ENCODE measurements around the gene PRR36. TPM values are rescaled to one million over a fixed set of nuclear protein-coding genes. Genes with fewer than 3 reads are reported as not detected.

The PRR36 gene
- polyA plus RNA-seq, 3 donors from 2014 or later = not detected

DNA sequence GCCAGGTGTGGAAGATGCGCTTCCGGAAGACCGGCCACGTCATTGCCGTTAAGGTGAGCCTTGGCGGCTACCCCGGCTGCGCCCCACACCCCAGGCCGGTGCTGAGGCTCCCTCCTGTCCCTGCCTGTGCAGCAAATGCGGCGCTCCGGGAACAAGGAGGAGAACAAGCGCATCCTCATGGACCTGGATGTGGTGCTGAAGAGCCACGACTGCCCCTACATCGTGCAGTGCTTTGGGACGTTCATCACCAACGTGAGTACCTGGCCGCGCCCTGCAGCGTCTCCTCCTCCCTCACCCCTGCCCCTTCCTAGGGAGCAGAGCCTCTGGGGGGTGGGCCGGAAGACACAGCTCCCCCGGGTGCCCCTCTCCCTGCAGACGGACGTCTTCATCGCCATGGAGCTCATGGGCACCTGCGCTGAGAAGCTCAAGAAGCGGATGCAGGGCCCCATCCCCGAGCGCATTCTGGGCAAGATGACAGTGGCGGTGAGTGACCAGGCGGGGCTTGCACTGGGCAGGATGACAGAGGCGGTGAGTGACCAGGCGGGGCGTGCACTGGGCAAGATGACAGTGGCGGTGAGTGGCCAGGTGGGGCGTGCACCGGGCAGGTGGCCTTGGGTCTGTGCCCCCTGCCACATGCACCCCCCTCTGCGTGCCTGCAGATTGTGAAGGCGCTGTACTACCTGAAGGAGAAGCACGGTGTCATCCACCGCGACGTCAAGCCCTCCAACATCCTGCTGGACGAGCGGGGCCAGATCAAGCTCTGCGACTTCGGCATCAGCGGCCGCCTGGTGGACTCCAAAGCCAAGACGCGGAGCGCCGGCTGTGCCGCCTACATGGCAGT, 36.4 kb upstream of the PRR36 start:
- peaks cover 0 to 3% (median 0%) of the 10 kb centered on the region in 6 donors for H3K9me3 Mint-ChIP-seq

DNA sequence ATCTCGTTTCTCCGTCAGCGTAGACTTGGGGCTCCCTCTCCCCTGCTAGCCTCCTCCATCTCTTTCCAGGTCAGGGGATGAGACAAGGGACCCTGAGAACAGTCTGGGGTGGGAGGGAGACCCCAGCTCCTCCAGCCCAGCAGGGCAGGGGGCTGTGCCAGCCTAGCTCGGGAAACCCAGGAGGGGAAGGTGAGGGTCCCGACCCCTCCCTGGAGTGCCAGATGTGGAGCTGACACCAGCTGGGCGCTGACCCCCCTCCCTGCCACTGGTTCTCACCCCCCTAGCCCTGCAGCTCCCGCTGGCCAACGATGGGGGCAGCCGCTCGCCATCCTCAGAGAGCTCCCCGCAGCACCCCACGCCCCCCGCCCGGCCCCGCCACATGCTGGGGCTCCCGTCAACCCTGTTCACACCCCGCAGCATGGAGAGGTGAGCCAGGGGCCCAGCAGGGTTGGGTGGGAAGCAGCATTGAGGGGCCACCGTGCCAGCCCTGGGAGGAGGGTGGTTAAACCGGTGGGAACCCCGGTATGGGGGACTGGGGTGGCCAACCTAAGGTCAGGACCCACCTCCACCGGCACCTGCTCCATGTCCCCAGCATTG, 35.4 kb upstream of the PRR36 start:
- Mint-ChIP-seq H3K27ac (no peak overlapping the region), H3K4me3 (no peak overlapping the region), H3K9me3 (peaks cover 0 to 3% (median 0%) of the 10 kb centered on the region in 6 donors), H3K27me3 (ENCODE audit: low read depth in 3 of 3) (peaks cover 11 to 27% (median 15%) of the 10 kb centered on the region in 3 donors), H3K4me1 (peaks cover 16% of the 10 kb centered on the region in 2 donors), H3K36me3 (peaks cover 0 to 11% (median 10%) of the 10 kb centered on the region in 3 donors)
- DNase-seq = no peak

More for the DNA sequence above, 36.4 kb upstream of the PRR36 start:
- Mint-ChIP-seq H3K27ac (peak overlapping the region in 1 of 6 donors; percentile 35), H3K36me3 (peaks cover 0 to 11% (median 10%) of the 10 kb centered on the region in 3 donors), H3K27me3 (ENCODE audit: low read depth in 3 of 3) (peaks cover 11 to 29% (median 18%) of the 10 kb centered on the region in 3 donors), H3K4me1 (peaks cover 8 to 11% of the 10 kb centered on the region in 2 donors), H3K4me3 (no peak overlapping the region)
- DNase-seq = no peak

DNA sequence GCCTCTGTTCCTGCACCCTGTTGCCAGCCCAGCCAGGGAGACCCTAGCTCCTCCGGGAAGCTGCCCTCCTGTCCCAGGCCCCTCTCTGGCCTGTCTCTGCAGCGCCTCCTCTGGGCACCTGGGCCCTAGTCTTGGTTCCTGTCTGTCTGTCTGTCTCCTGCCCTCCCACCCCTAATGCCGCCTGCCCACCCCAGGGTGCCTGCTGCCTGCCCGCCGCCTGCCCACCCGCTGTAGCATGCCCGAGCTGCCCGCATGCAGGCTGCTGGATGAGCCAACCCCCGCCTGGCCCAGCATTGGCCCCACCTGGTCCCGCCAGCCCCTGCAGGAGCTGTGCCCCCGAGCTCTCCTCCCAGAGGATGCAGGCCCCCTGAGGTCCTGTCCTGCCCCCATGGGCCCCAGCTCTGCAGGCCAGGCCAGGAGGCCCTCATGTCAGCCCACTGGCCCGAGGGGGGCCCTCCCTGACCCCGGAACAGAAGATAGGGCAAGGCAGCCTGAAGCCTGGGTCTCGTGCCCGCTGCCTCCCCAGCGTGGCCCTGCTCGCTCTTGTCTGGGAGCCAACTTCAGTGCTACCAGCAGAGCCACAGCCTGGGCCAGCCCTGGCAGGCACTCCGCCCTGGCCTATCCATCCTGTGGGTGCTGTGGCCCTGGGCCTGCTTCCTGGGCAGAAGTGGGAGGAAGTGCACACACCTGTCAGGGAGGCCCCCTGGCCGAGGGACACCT, 34.7 kb upstream of the PRR36 start:
- H3K4me1 Mint-ChIP-seq = peaks cover 18 to 20% of the 10 kb centered on the region in 2 donors
- H3K27ac Mint-ChIP-seq = no peak overlapping the region
- H3K36me3 Mint-ChIP-seq = peaks cover 0 to 11% (median 10%) of the 10 kb centered on the region in 3 donors
- H3K27me3 Mint-ChIP-seq (ENCODE audit: low read depth in 3 of 3) = peaks cover 16 to 28% (median 18%) of the 10 kb centered on the region in 3 donors
- DNase-seq = peak in 1 of 3 donors; percentile 1
- H3K4me3 Mint-ChIP-seq = no peak overlapping the region
- peaks cover 0 to 3% (median 0%) of the 10 kb centered on the region in 6 donors for H3K9me3 Mint-ChIP-seq

DNA sequence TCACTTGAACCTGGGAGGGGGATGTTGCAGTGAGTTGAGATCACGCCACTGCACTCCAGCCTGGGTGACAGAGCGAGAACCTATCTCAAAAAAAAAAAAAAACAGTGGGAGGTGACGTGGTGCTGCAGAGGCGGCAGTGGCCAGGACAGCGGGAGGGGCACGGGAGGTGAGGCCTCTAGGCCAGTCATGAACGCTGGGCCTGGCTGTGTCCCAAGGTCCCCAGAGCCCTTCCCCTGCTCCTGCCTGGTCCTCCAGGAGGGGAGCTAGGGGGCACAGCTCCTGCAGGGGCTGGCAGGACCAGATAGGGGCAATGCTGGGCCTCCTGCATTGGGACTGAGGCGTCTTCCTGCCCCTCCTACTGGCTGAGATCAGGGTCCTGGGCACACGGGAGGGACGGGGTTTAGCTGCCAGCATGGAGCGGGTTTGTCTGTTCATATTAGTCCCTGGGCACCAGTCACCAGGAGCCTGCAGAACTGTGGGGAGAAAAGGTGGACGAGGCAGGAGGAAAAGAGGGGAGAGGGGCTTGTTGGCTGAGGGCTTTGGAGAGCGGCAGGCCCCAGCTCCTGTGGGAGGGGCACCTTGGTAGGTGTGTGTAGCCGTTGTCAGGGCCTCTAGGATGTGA, 34.0 kb upstream of the PRR36 start:
- Mint-ChIP-seq H3K9me3 (peaks cover 0 to 3% (median 0%) of the 10 kb centered on the region in 6 donors), H3K4me1 (peaks cover 23 to 24% of the 10 kb centered on the region in 2 donors), H3K27ac (peak overlapping the region in 2 of 6 donors; percentile 28 to 49), H3K4me3 (no peak overlapping the region), H3K36me3 (peaks cover 0 to 11% (median 10%) of the 10 kb centered on the region in 3 donors), H3K27me3 (ENCODE audit: low read depth in 3 of 3) (peaks cover 23 to 35% (median 25%) of the 10 kb centered on the region in 3 donors)
- DNase-seq = peak in 1 of 3 donors; percentile 0

DNA sequence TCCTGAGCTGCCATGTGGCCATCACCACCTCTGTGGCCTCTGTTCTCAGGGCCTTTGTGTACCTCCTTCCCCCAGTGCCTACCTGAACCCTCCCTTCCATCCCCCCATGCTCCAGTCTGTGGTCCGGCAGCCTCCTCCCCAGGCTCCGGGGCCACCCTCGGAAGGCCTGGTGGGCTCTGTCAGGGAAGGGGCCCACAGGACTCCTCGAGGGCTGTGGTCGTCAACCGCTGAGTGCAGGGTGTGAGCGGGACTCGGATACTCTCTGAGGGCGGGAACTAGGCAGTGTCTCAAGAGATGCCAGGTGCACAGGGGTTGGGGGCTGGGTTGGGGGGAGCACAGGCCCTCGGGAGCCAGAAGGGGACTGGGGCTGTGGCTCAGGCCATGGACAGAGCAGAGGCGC, 33.4 kb upstream of the PRR36 start:
- H3K4me1 Mint-ChIP-seq = peaks cover 29 to 30% of the 10 kb centered on the region in 2 donors
- peaks cover 26 to 35% (median 30%) of the 10 kb centered on the region in 3 donors for H3K27me3 Mint-ChIP-seq (ENCODE audit: low read depth in 3 of 3)
- H3K27ac Mint-ChIP-seq = peak overlapping the region in 2 of 6 donors; percentile 30 to 60
- H3K9me3 Mint-ChIP-seq = peaks cover 0 to 3% (median 0%) of the 10 kb centered on the region in 6 donors
- DNase-seq = no peak
- peaks cover 0 to 6% (median 6%) of the 10 kb centered on the region in 3 donors for H3K36me3 Mint-ChIP-seq
- no peak overlapping the region for H3K4me3 Mint-ChIP-seq

DNA sequence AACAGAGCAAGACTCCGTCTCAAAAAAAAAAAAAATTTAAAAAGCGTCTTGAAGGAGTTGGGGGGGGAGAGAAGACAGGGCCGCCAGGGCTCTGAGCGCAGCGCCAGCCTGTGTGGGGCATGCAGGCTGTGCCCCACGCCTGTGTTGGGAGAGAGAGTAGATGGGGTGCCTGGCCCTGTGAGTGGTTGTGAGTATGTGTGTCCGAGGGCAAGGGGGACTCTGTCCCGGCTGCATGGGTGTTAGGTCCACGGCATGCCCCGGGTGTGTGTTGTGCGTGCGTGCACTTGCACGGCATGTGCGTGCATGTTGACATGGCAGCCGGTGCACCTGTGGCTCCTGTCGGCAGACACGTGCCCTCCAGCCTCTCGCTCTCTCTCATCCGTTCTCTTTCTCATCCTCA, 32.9 kb upstream of the PRR36 start:
- Mint-ChIP-seq H3K4me1 (peaks cover 31 to 32% of the 10 kb centered on the region in 2 donors), H3K27ac (peak overlapping the region in 4 of 6 donors; percentile 8 to 77 (median 45)), H3K27me3 (ENCODE audit: low read depth in 3 of 3) (peaks cover 28 to 35% (median 31%) of the 10 kb centered on the region in 3 donors), H3K36me3 (peaks cover 0 to 6% (median 6%) of the 10 kb centered on the region in 3 donors), H3K4me3 (no peak overlapping the region), H3K9me3 (peaks cover 0 to 3% (median 0%) of the 10 kb centered on the region in 6 donors)
- DNase-seq = no peak

DNA sequence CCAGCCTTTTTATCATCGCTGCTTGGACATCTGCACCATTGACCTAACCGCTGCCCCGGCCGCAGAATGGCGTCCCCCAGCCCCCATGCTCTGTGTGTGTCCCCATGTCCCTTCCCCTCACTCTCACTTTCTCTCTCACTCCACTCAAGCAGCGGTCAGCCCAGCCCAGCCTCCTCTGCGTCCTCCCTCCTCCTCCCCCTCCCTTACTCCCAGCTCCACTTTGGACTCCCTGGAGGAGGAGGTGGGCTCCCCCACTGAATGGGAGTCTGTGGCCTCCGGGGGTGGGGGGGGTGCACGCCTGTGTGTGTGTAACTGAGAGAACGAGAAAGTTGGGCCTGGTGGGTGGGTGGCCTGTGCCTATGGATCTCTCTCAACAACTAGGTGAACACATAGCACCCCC, 31.7 kb upstream of the PRR36 start:
- H3K4me3 Mint-ChIP-seq = peak overlapping the region; percentile 67 to 82 (median 75)
- H3K27ac Mint-ChIP-seq = peak overlapping the region in 5 of 6 donors; percentile 95 to 99 (median 98)
- H3K36me3 Mint-ChIP-seq = peaks cover 0 to 3% (median 0%) of the 10 kb centered on the region in 3 donors
- peaks cover 31 to 35% of the 10 kb centered on the region in 2 donors for H3K4me1 Mint-ChIP-seq
- H3K27me3 Mint-ChIP-seq (ENCODE audit: low read depth in 3 of 3) = peaks cover 26 to 34% (median 31%) of the 10 kb centered on the region in 3 donors
- no peak for DNase-seq
- peaks cover 0 to 2% (median 0%) of the 10 kb centered on the region in 6 donors for H3K9me3 Mint-ChIP-seq

DNA sequence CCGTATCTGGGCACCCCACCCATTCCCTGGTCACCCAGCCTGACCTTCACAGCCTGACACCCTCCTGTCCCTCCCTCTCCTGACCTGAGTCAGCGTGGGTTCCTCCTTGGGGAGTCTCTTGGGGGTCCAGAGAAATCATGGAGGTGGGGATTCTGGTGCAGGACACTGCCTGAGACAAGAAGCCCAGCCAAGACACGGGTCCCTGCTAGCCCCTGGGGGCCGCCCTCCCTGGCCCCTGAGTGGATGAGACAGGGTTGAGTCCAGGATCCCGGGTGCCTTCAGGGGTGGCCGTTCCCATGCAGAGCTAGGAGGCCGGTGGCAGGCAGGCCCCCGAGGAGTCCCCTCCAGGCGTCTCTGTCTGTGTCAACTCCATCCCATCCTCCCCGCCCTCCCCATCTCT, 31.1 kb upstream of the PRR36 start:
- H3K9me3 Mint-ChIP-seq = peaks cover 0 to 2% (median 0%) of the 10 kb centered on the region in 6 donors
- H3K4me3 Mint-ChIP-seq = peak overlapping the region; percentile 85 to 92 (median 90)
- peak overlapping the region; percentile 80 to 99 (median 98) for H3K27ac Mint-ChIP-seq
- H3K4me1 Mint-ChIP-seq = peaks cover 31 to 35% of the 10 kb centered on the region in 2 donors
- H3K27me3 Mint-ChIP-seq (ENCODE audit: low read depth in 3 of 3) = peaks cover 26 to 34% (median 31%) of the 10 kb centered on the region in 3 donors
- DNase-seq = no peak
- H3K36me3 Mint-ChIP-seq = peaks cover 0 to 3% (median 0%) of the 10 kb centered on the region in 3 donors

DNA sequence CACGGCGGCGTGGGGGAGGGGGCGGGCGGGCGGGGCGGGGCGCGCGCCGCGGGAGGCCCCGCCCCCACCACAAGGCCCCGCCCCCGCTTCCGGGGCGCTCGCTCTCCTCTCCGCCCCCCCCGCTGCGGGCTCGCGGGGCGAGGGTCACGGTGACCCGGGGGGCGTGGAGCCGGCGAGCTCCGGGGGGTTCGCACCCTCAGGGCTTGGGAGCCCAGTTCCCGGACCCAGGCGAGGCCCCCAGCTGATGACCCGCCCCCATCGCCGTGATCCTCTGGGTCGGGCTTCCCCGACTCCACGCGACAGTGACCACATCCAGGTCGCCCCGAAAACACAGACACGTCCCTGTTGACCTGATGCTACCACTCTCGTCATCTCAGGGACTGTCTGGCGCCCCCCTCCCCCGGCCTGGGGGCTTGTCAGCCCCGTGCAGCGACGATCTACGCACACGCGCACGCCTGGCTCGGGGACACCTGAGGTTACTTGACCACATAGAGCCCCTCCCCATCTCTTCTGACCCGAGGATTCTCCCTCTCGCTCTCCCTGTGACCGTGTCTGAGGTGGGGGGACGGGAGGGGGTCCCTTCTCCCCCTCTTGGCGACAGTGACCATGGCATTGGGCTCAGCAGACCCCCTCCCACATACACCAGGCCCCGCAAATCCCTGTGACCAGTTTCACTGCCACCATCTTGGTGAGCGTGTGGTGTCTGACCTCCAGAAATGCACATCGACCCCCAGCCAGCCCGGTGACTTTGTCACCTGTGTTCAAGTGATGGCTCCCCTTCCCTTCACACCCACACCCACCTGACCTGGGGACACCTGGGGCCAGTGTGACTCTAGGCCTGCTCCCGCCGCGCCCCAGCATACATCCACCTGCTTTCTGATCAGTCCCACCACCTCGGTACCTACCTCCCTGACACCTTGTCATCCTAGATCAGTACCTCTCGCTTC, 30.2 kb upstream of the PRR36 start:
- DNase-seq = peak; percentile 93 to 94 (median 94)
- Mint-ChIP-seq H3K36me3 (peaks cover 0 to 3% (median 0%) of the 10 kb centered on the region in 3 donors), H3K9me3 (peaks cover 0 to 2% (median 0%) of the 10 kb centered on the region in 6 donors), H3K4me3 (peak overlapping the region; percentile 85 to 92 (median 90)), H3K27me3 (ENCODE audit: low read depth in 3 of 3) (peaks cover 26 to 34% (median 31%) of the 10 kb centered on the region in 3 donors), H3K4me1 (peaks cover 31 to 35% of the 10 kb centered on the region in 2 donors), H3K27ac (peak overlapping the region; percentile 80 to 99 (median 98))

DNA sequence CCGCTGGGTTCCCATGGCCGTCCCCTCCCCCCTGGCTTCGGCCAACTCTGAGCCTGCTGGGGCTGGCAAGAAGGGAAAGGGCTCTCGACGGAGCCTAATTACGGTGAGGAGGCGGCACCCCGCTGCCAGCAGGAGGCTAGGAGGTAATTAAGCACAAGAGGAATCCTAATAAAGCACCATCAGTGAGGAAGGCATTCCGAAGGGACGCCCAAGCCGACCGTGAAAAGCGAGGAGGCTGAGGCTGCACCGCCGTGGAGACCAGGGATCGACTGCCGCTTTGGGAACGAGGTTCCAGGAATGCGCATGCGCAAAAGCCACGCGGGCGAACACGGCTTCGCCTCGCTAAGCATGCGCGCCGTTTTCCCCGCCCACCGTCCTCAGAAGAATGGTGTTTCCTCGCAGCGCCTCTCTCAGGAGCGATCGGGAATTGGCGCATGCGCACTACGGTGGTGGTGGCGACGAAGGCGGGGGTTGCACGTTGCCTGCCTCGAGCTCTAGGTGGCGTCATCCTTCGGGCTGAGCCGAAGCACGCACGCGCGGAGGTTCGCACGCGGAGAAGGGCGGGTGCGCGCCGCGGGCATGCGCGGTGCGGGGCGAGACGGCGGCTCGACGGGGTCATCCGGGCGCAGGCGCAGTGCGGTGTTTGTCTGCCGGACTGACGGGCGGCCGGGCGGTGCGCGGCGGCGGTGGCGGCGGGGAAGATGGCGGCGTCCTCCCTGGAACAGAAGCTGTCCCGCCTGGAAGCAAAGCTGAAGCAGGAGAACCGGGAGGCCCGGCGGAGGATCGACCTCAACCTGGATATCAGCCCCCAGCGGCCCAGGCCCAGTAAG, 29.3 kb upstream of the PRR36 start, which contains the start of gene MAP2K7:
MAP2K7 (plus strand) TSS at position 634 of the 830 bp plus-strand sequence; CDS start at position 702, 68 bp downstream.
- H3K4me3 Mint-ChIP-seq = peak within 1 kb of the TSS; percentile 88 to 92 (median 91)
- H3K36me3 Mint-ChIP-seq = peaks cover 0 to 3% (median 0%) of the 10 kb centered on the region in 3 donors
- H3K9me3 Mint-ChIP-seq = peaks cover 0 to 2% (median 0%) of the 10 kb centered on the region in 6 donors
- H3K27me3 Mint-ChIP-seq (ENCODE audit: low read depth in 3 of 3) = peaks cover 26 to 35% (median 28%) of the 10 kb centered on the region in 3 donors
- peak; percentile 100 for DNase-seq
- peaks cover 31 to 35% of the 10 kb centered on the region in 2 donors for H3K4me1 Mint-ChIP-seq
- H3K27ac Mint-ChIP-seq = peak within 1 kb of the TSS; percentile 92 to 99 (median 98)

DNA sequence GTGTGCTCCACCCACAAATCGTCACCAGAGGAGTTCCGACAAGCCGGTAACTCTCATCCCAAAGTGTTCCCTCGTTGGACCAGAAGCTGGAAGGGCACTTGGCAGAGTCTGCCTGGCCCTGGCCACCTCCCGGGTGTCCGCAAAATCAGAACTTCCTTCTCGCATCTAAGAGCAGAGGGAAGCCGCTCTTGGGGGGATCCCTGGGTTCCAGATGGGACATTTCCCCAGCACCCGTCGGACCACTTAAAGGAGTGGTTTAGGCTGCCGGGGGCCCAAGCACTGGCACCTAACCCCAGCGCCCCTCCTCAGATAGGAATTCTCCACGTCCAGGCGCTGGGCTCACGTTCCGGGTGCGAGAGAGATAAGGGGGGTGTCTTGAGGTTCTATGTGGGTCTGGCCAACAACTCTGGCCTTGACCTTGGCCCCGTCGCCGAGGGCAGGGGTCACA, 28.6 kb upstream of the PRR36 start:
- Mint-ChIP-seq H3K36me3 (peaks cover 0 to 3% (median 0%) of the 10 kb centered on the region in 3 donors), H3K9me3 (peaks cover 0 to 2% (median 0%) of the 10 kb centered on the region in 6 donors), H3K4me3 (peak overlapping the region; percentile 87 to 92 (median 90)), H3K27ac (peak overlapping the region; percentile 92 to 99 (median 96)), H3K4me1 (peaks cover 31 to 35% of the 10 kb centered on the region in 2 donors), H3K27me3 (ENCODE audit: low read depth in 3 of 3) (peaks cover 26 to 31% (median 28%) of the 10 kb centered on the region in 3 donors)
- peak in 1 of 3 donors; percentile 28 for DNase-seq

Measured in immature natural killer cell (primary cell).